ENCODE measurements around the gene PRSS36.
"Not testable (repeated sequence)": the region's sequence is repeated elsewhere in the genome, so short reads cannot be mapped to it uniquely, and the experiment has no call there.

Gene PRSS36

GRCh38 chr16:31149894-31150890 lies at the start of gene PRSS36:
Gene PRSS36, minus strand, starts transcription at chr16:31150066. Its CDS starts 31 bp downstream, at chr16:31150035.
- H3K27me3 Mint-ChIP-seq = peaks cover 10% of the 10 kb centered on the region
- H3K27ac Mint-ChIP-seq = no peak within 1 kb of the TSS
- no peaks in the 10 kb centered on the region for H3K4me1 Mint-ChIP-seq
- H3K4me3 Mint-ChIP-seq = no peak within 1 kb of the TSS
- no peaks in the 10 kb centered on the region for H3K36me3 Mint-ChIP-seq
- ATAC-seq = no peak
- H3K9me3 Mint-ChIP-seq = no peaks in the 10 kb centered on the region

DNA sequence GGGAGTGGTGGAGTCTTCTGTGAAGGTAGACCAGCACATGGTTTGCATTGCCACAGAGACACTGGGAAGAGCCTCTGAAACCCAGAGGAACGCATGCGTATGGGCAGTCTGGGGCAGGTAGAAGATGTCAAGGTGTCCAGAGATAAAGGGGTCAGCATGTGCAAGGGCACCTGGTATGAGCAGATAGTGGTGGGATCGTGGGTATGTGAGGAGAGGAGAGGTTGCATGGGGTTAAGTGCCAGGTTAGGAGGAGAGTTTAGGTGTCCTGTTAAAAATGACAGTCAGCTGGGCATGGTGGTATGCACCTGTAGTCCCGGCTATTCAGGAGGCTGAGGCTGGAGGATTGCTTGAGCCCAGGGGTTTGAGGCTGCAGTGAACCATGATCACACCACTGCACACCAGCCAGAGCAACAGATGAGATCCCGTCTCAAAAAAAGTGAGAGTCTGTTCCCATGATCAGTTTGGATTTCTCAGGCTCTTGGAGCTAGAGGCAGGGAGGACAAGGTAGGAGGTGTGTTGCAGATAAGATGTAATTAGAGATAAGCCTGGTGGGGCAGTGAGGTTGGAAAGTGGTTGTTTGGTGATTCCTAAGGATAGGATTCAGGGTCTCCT lies 49.7 kb upstream of the PRSS36 start:
- H3K4me3 Mint-ChIP-seq = no peak overlapping the region
- no peaks in the 10 kb centered on the region for H3K27me3 Mint-ChIP-seq
- no peak for ATAC-seq
- H3K4me1 Mint-ChIP-seq = peaks cover 57% of the 10 kb centered on the region
- H3K9me3 Mint-ChIP-seq = no peaks in the 10 kb centered on the region
- peak overlapping the region; percentile 2 for H3K27ac Mint-ChIP-seq
- peaks cover 19% of the 10 kb centered on the region for H3K36me3 Mint-ChIP-seq

- ATAC-seq = no peak
- Mint-ChIP-seq H3K27me3 (no peaks in the 10 kb centered on the region), H3K27ac (peak overlapping the region; percentile 68), H3K9me3 (no peaks in the 10 kb centered on the region), H3K4me3 (no peak overlapping the region), H3K4me1 (peaks cover 56% of the 10 kb centered on the region), H3K36me3 (peaks cover 29% of the 10 kb centered on the region)
These were observed 48.5 kb upstream of the PRSS36 start for GRCh38 chr16:31198207-31198882.

DNA sequence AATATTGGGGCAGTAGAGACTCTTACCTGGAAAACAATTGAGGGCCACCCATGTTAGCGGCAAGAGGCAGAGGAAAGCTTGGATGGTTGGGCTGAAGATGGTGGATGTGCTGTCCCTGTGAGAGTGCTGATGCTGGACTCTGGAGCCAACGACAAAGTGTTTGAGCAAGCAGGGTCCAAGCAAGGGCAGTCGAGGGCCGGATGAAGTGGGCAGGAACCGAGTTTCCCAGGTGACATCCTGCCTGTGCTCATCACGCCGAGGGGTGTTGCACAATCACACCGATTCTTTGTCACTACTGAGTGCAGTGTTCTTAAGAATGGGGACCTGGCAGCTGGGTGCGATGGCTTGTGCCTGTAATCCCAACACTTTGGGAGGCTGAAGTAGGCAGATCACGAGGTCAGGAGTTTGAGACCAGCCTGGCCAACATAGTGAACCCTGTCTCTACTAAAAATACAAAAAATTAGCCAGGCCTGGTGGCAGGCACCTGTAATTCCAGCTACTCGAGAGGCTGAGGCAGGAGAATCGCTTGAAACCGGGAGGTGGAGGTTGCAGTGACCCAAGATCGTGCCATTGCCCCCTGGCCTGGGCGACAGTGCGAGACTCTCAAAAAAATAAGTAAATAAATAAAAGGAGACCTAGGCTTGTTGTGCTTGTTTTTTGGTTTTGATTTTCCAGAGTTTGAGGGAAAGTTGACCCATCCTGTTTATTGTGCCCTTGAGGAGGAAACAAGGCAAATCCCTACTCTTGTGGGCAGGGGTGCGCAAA lies 46.6 kb upstream of the PRSS36 start:
- H3K27me3 Mint-ChIP-seq = no peaks in the 10 kb centered on the region
- H3K36me3 Mint-ChIP-seq = peaks cover 39% of the 10 kb centered on the region
- no peak overlapping the region for H3K27ac Mint-ChIP-seq
- H3K4me1 Mint-ChIP-seq = peaks cover 53% of the 10 kb centered on the region
- ATAC-seq = no peak
- no peak overlapping the region for H3K4me3 Mint-ChIP-seq
- H3K9me3 Mint-ChIP-seq = no peaks in the 10 kb centered on the region

GRCh38 chr16:31195861-31196260 lies 46.0 kb upstream of the PRSS36 start:
- H3K27me3 Mint-ChIP-seq, H3K4me3 Mint-ChIP-seq, H3K9me3 Mint-ChIP-seq, ATAC-seq, H3K27ac Mint-ChIP-seq: not testable (repeated sequence)
- peaks cover 53% of the 10 kb centered on the region for H3K4me1 Mint-ChIP-seq
- H3K36me3 Mint-ChIP-seq = peaks cover 45% of the 10 kb centered on the region

DNA sequence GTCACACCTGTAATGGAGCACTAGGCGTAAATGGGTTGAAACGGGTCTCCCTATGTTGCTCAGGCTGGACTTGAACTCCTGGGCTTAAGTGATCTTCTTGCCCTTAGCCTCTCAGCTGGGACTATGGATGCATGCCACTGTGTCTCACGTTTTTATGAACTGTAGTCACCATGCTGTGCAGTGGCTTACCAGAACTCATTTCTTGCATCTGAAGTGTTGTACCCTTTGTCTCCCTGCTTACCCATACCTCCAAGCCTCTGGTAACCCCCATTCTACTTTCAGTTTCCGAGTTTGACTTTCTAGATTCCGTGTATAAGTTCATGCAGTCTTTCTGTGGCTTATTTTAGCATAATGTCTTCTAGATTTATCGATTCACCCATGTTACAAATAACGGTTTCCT lies 45.0 kb upstream of the PRSS36 start:
- Mint-ChIP-seq H3K27ac (no peak overlapping the region), H3K4me1 (peaks cover 57% of the 10 kb centered on the region), H3K36me3 (peaks cover 55% of the 10 kb centered on the region), H3K27me3 (no peaks in the 10 kb centered on the region), H3K9me3 (no peaks in the 10 kb centered on the region), H3K4me3 (no peak overlapping the region)
- ATAC-seq = no peak

DNA sequence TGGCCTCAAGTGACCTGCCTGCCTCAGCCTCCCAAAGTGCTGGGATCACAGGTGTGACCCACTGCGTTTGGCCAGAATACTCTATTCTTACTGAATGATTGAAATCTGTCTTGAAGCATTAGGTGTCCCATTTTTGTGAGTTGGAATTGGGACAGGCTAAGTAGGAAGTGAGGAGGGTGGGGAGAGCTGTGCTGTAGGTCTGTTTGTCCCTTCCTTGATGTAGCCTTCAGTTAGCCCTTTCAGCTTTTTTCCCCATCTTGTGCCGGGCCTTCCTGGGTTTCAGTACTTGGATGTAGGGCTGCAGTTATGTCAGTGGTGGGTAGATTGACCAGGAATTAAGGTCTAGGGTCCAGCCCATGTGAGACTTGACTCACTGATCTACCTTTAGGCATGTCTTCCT lies 44.0 kb upstream of the PRSS36 start:
- no peak for ATAC-seq
- Mint-ChIP-seq H3K4me3 (no peak overlapping the region), H3K36me3 (peaks cover 59% of the 10 kb centered on the region), H3K4me1 (peaks cover 58% of the 10 kb centered on the region), H3K27ac (no peak overlapping the region), H3K27me3 (no peaks in the 10 kb centered on the region), H3K9me3 (no peaks in the 10 kb centered on the region)

GRCh38 chr16:31192856-31193642 lies 43.2 kb upstream of the PRSS36 start:
- Mint-ChIP-seq H3K4me1 (peaks cover 50% of the 10 kb centered on the region), H3K27ac (no peak overlapping the region), H3K27me3 (no peaks in the 10 kb centered on the region), H3K9me3 (no peaks in the 10 kb centered on the region), H3K36me3 (peaks cover 67% of the 10 kb centered on the region), H3K4me3 (no peak overlapping the region)
- ATAC-seq = no peak

DNA sequence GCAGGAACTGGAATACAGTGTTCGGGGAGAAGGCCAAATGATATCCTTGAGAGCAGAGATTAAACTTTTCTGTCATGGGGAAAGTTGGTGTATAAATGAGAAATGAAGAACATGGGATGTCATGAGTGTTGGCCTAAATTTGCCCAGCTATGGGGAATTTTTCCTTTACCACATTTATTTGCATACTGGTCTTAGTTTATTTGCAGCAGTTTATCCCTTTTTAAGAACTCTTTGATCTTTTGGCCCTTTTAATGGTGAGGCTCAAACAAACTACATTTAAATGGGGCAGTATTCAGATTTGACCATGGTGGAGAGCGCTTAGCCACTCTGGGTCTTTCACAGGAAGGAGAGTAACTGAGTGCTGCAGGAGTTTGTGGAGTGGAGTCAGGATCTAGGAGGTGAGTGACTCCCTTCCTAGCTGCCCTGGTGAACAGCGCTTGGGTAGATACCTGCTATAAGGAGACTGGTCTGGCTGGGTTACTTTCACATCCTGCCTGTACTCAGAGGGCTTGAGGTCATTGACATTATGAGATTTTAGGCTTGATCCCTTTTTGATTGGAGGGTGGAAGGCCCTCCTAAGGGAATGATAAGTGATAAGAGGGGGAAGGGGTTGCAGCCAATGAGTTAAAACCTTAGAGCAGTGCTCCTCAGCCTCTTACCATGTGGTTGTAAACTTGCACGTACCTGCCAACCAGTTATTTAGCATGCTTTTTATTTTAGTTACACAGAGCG lies 42.0 kb upstream of the PRSS36 start:
- no peaks in the 10 kb centered on the region for H3K9me3 Mint-ChIP-seq
- no peaks in the 10 kb centered on the region for H3K27me3 Mint-ChIP-seq
- H3K27ac Mint-ChIP-seq = peak overlapping the region; percentile 35
- no peak overlapping the region for H3K4me3 Mint-ChIP-seq
- ATAC-seq = no peak
- H3K36me3 Mint-ChIP-seq = peaks cover 79% of the 10 kb centered on the region
- peaks cover 53% of the 10 kb centered on the region for H3K4me1 Mint-ChIP-seq

- peaks cover 84% of the 10 kb centered on the region for H3K36me3 Mint-ChIP-seq
These were observed 41.1 kb upstream of the PRSS36 start for GRCh38 chr16:31190818-31191444.

DNA sequence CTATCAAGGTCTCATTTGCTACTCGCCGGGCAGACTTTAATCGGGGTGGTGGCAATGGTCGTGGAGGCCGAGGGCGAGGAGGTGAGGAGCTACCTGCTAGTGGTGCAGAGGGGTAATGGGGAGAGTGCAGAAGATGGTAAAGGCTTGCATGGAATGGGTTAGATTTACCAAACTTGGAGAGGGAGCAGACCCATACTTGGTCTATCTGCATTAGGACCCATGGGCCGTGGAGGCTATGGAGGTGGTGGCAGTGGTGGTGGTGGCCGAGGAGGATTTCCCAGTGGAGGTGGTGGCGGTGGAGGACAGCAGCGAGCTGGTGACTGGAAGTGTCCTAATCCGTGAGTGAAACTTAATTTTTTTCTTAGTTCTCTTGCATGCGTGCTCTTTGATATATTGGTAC lies 40.2 kb upstream of the PRSS36 start:
- Mint-ChIP-seq H3K27ac (peak overlapping the region; percentile 48), H3K27me3 (no peaks in the 10 kb centered on the region), H3K36me3 (peaks cover 88% of the 10 kb centered on the region), H3K4me3 (no peak overlapping the region), H3K4me1 (peaks cover 63% of the 10 kb centered on the region), H3K9me3 (no peaks in the 10 kb centered on the region)
- no peak for ATAC-seq

More at GRCh38 chr16:31190818-31191444, 41.1 kb upstream of the PRSS36 start:
- Mint-ChIP-seq H3K4me1 (peaks cover 56% of the 10 kb centered on the region), H3K27me3 (no peaks in the 10 kb centered on the region), H3K9me3 (no peaks in the 10 kb centered on the region), H3K27ac (peak overlapping the region; percentile 48), H3K4me3 (no peak overlapping the region)
- no peak for ATAC-seq

DNA sequence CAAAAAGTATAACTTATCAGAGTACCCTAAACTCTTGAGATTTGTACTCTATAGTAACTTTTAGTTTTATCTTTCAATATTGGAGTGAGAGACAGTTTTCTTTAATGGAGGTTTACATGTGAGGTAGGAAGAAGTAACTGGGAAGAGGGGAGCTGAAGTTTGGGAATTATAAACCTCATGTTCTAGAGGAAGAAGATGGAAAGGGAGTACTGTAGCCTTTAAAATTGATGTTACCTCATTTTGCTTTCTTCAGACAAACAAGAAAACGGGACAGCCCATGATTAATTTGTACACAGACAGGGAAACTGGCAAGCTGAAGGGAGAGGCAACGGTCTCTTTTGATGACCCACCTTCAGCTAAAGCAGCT lies 39.5 kb upstream of the PRSS36 start:
- Mint-ChIP-seq H3K9me3 (no peaks in the 10 kb centered on the region), H3K4me1 (peaks cover 70% of the 10 kb centered on the region), H3K27ac (peak overlapping the region; percentile 48), H3K4me3 (no peak overlapping the region), H3K36me3 (peaks cover 90% of the 10 kb centered on the region), H3K27me3 (no peaks in the 10 kb centered on the region)
- ATAC-seq = no peak
